HepG2 (cell line): ENCODE data around the gene SFXN2. TPM values are rescaled to one million over a fixed set of nuclear protein-coding genes. Genes with fewer than 3 reads are reported as not detected.
A peak's percentile ranks its signal among the peaks of the same experiment; 100 is the strongest.

Source experiments
- BCLAF1 ChIP-seq: fragments of 450-650 bp; IDR thresholded peaks from 2 replicates; pipeline ENCODE4 v1.6.1; 2017; ENCODE audit warnings: mild to moderate bottlenecking
- CREB1 ChIP-seq, 2 experiments: fragments of 450-650 bp in 1 of 2; IDR thresholded peaks; 2 replicates each; pipeline ENCODE4 v1.6.1; 2016 to 2017; ENCODE audit warnings: control low read depth in 1 of 2, mild to moderate bottlenecking in 1 of 2, missing compliant biosample characterization in 1 of 2, missing genetic modification characterization in 1 of 2
- CTCF ChIP-seq: sonication (generic); formaldehyde crosslinking; IDR thresholded peaks from 2 replicates; pipeline ENCODE4 v1.5.0; 2020; ENCODE audit warnings: mild to moderate bottlenecking, missing genetic modification reagents, moderate library complexity
- MIER2 ChIP-seq: IDR thresholded peaks from 2 replicates; pipeline ENCODE4 v1.6.1; 2016; ENCODE audit warnings: missing biosample characterization, missing genetic modification reagents
- MTA1 ChIP-seq: sonication (generic); formaldehyde crosslinking; IDR thresholded peaks from 2 replicates; pipeline ENCODE4 v1.4.0; 2020; ENCODE audit warnings: missing genetic modification reagents, mild to moderate bottlenecking, borderline replicate concordance
- NCOA2 ChIP-seq: sonication (generic); formaldehyde crosslinking; IDR thresholded peaks from 2 replicates; pipeline ENCODE4 v1.8.0; 2022; ENCODE audit warnings: inconsistent platforms
- NFIC ChIP-seq: IDR thresholded peaks from 2 replicates; pipeline ENCODE4 v1.6.1; 2012; ENCODE audit warnings: mild to moderate bottlenecking, low read length, inconsistent platforms
- PRDM4 ChIP-seq: sonication (generic); formaldehyde crosslinking; IDR thresholded peaks from 2 replicates; pipeline ENCODE4 v1.9.0; 2021; ENCODE audit warnings: missing genetic modification reagents, borderline replicate concordance
- RFXAP ChIP-seq: sonication (generic); formaldehyde crosslinking; IDR thresholded peaks from 2 replicates; pipeline ENCODE4 v1.4.0; 2020; ENCODE audit warnings: missing genetic modification reagents, borderline replicate concordance
- SMAD3 ChIP-seq: sonication (generic); formaldehyde crosslinking; IDR thresholded peaks from 2 replicates; pipeline ENCODE4 v1.4.0; 2020; ENCODE audit warnings: missing genetic modification reagents
- SNRNP70 ChIP-seq: fragments of 200-400 bp; formaldehyde crosslinking; IDR thresholded peaks from 2 replicates; pipeline ENCODE4 v1.6.1; 2017; ENCODE audit warnings: mild to moderate bottlenecking, low read depth, low read length, moderate library complexity
- SSRP1 ChIP-seq: IDR thresholded peaks from 2 replicates; pipeline ENCODE4 v1.6.1; 2016; ENCODE audit warnings: control low read depth
- ZBTB7A ChIP-seq: sonication (generic); formaldehyde crosslinking; IDR thresholded peaks from 2 replicates; pipeline ENCODE4 v1.8.0; 2022; ENCODE audit warnings: mild to moderate bottlenecking, missing genetic modification reagents
- ZMYM3 ChIP-seq: sonication (generic); formaldehyde crosslinking; IDR thresholded peaks from 2 replicates; pipeline ENCODE4 v1.5.1; 2020; ENCODE audit warnings: mild to moderate bottlenecking, missing genetic modification reagents
- ZNF12 ChIP-seq: sonication (generic); formaldehyde crosslinking; IDR thresholded peaks from 2 replicates; pipeline ENCODE4 v1.5.0; 2020; ENCODE audit warnings: missing genetic modification reagents
- ZNF317 ChIP-seq: sonication (generic); formaldehyde crosslinking; IDR thresholded peaks from 2 replicates; pipeline ENCODE4 v1.5.0; 2020; ENCODE audit warnings: mild to moderate bottlenecking, missing genetic modification reagents
- ZNF431 ChIP-seq: sonication (generic); formaldehyde crosslinking; IDR thresholded peaks from 2 replicates; pipeline ENCODE4 v1.9.0; 2022; ENCODE audit warnings: missing genetic modification reagents, low read depth, mild to moderate bottlenecking, borderline replicate concordance
- ZNF546 ChIP-seq: sonication (generic); formaldehyde crosslinking; conservative IDR thresholded peaks from 2 replicates; pipeline ENCODE4 v1.8.1; 2023; ENCODE audit warnings: mild to moderate bottlenecking, missing genetic modification reagents
- ZNF841 ChIP-seq: sonication (generic); formaldehyde crosslinking; IDR thresholded peaks from 2 replicates; pipeline ENCODE4 v1.8.1; 2023; ENCODE audit warnings: missing genetic modification reagents, borderline replicate concordance
- ZSCAN30 ChIP-seq: sonication (generic); formaldehyde crosslinking; IDR thresholded peaks from 2 replicates; pipeline ENCODE4 v1.5.0; 2020; ENCODE audit warnings: mild to moderate bottlenecking, missing genetic modification reagents
- polyA plus RNA-seq, 8 experiments: library from polyadenylated mRNA; depleted of rRNA in 3 of 8; stranded (reverse) in 7 of 8; unstranded in 1 of 8; fragments of >200 nt; fragmentation: Illumina TruSeq in 4 of 8; extraction: Trizol in 4 of 8; gene quantifications; 2 replicates each; pipeline versions ENCODE4 v1.2.1 to v1.2.3, GENCODE V29; 2011 to 2016; ENCODE audit warnings: low read depth in 4 of 8, missing spikeins in 1 of 8, mixed read lengths in 1 of 8; ENCODE audit not compliant: insufficient read depth in 1 of 8
- total RNA-seq, 5 experiments: library from RNA; depleted of rRNA; stranded (reverse); fragments of >200 nt; fragmentation: Illumina TruSeq; extraction: Trizol; gene quantifications; 2 replicates each; pipeline ENCODE4 v1.2.3, GENCODE V29; 2016; ENCODE audit warnings: low read depth in 1 of 5

Gene SFXN2
- total and polyA plus RNA-seq, 2 of the 13 experiments (the other 11 are each of a cell fraction or from before 2014, with no cell fraction given), result 12.8 to 21.1 TPM

GRCh38 chr10:102714621-102715455 is at the start of gene SFXN2 (continued):
- TF ChIP-seq BCLAF1, result no peak
- peak; percentile 44; the same call in 1 of the 2 replicates for TF ChIP-seq ZNF317 (CRISPR knock-in tag)
- TF ChIP-seq NCOA2 (CRISPR knock-in tag), result no peak
- TF ChIP-seq ZMYM3, result no peak
- TF ChIP-seq SMAD3 (CRISPR knock-in tag), result no peak
- no peak for TF ChIP-seq PRDM4 (CRISPR knock-in tag)
- peak; percentile 79; the same call in 1 of the 2 replicates for TF ChIP-seq ZNF546
- no peak; the same call in 1 of the 2 replicates for TF ChIP-seq ZSCAN30
- TF ChIP-seq MTA1, result peak; percentile 35; the same call in 1 of the 2 replicates
- TF ChIP-seq ZNF12 (CRISPR knock-in tag), result no peak
- peak; percentile 56; the same call in 1 of the 2 replicates for TF ChIP-seq RFXAP (CRISPR knock-in tag)
- no peak for TF ChIP-seq NFIC
- no peak for TF ChIP-seq MIER2 (CRISPR knock-in tag)
- TF ChIP-seq SSRP1, result no peak
- TF ChIP-seq ZBTB7A, result no peak; the same call in 1 of the 2 replicates
- no peak for TF ChIP-seq SNRNP70
- no peak for TF ChIP-seq ZNF431
- TF ChIP-seq CREB1 (IDR thresholded peaks at IDR 0.05), result no peak
- TF ChIP-seq CREB1 (CRISPR knock-in tag; IDR thresholded peaks at IDR 0.05), result 0 out of 2 replicates have a peak, but pooled peaks have one; percentile 28
- TF ChIP-seq ZNF841 (CRISPR knock-in tag), result no peak
- peak; percentile 54 for TF ChIP-seq CTCF (CRISPR knock-in tag)
